Myocyte (in vitro differentiated cells): ENCODE measurements around the gene PHOSPHO1. TPM values are rescaled to one million over a fixed set of nuclear protein-coding genes. Genes with fewer than 3 reads are reported as not detected.

Experiments
- DNase-seq: peaks from one replicate; pipeline ENCODE4 v3.0.0-alpha.2; 2012; ENCODE audit warnings: low read depth
- total RNA-seq: library from RNA; depleted of rRNA; stranded (reverse); fragments of >200 nt; gene quantifications from 2 replicates; pipeline ENCODE4 v1.2.3, GENCODE V29; 2014

The PHOSPHO1 gene
- total RNA-seq, 1 donor from 2014 or later = 22.4 TPM

DNA sequence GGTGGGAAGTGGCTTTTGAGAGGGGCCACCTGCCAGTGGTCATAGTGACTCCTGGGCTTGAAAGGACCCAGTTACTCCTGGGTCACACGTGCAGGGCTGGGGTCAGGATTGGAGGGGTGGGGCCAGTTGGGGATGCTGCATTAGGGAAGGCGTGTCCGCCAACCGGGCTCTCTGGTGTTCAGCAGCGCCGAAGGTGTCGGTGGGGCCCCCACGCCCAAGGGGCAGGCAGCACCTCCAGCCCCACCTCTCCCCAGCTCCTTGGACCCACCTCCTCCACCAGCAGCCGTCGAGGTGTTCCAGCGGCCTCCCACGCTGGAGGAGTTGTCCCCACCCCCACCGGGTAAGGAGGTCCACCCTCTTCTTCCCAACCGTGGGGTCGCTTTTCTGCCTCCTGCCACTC, 10.6 kb downstream of the PHOSPHO1 start:
- no peak for DNase-seq

DNA sequence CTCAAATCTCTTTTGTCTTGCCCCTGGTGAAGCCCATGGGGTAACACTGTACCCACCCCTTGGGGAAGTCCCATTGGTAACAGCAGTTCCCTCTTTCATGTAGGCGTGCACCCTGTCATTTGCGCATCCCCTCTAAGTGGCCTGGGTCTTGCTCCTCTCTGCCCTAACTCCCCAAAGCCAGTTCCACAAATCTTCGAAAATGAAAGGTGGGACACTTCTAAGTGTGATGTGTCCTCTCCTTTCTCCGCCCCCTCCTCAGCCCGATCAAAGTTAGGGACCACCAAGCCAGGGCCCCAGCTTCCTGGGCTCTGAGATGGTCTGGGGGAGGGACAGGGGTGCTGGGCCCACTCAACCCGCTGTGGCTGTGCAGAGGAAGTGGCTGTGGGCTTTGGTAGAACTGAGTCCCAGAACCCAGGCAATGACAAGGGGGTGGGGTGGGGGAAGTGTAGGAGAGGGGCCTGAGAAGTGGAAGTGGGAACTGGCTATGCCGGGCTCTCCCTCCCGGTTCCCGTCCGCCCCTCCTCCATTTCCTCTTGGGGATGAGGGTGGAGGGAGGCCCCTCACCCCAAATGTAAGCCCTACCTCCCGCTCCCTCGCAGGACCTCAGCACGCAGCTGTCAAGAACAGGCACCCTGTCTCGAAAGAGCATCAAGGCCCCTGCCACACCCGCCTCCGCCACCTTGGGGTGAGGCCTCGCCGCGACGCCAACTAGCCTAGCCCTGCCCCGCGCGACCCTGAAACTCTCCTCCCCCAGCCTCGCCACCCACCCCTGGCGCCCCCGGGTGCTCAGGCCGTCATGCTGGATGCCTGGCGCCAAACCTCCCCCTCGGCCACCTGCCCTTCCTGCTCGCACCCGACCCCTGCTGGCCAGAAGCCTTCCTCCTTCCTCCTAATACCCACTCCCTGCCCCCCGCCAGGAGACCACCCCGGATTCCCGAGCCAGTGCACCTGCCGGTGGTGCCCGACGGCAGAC, 11.4 kb downstream of the PHOSPHO1 start:
- DNase-seq = no peak

DNA sequence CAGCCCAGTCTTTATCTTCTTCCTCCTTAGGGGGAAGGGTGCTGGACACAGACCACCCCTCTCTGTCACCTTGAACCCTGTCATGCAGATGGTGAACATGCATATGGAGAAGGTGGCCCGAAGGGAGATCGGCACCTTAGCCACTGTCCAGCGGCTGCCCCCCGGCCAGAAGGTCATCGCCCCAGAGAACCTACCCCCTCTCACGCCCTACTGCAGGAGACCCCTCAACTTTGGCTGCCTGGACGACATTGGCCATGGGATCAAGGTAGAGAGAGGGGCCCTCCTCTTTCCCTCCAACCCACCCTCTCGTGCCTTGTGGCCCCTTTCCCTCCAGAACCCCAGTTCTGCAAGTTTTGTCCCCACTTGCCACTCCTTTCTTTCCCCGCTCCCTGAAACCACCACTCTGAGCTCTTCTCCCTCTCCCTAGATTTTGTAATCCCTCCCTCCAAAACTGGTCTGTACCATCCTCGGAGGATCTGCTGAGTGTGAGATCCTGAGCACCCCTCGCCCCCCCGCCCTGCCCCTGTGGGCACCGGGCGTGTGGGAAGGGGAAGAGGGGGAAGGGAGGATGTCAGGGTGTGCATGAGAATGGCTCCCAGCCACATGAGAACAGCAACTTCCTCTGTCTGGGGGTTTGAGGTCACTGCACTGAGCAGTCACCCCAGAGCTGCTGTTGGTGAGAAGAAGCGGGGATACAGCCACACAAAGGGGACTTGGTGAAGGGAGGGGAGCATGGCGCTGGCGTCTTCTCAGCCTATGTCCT, 12.8 kb downstream of the PHOSPHO1 start:
- no peak for DNase-seq

DNA sequence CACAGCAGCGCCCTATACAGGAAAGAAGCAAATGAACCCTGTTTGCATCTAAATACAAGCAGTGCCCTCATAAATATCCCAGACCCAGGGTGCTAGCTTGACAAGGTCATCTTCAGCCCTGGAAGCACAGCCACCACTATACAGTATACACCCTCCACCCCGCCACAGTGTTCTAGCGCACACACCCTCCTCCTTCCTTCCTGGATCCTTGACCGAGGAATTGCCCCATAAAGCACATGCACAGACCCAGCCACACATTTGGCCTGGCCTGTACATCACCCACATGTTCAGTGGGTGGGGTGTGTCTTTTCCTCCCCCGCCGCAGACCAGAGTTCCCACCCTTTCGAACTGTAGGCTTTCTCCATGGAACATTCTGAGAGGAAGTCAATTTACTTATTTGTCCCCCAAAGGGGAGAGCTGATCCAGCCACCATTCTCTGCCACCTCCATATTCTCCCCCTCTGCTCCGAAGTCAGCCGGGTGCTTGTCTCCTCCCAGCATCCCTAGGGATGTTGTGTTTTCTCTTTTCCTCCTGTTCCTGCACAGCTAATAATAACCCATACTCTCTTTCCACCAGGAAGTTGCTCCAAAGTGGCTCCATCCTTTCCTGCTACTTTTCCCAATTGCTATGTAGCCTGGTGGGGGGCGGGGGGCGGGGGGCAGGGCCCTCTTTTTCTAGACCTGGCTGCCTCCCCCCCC, 13.5 kb downstream of the PHOSPHO1 start:
- DNase-seq = no peak

DNA sequence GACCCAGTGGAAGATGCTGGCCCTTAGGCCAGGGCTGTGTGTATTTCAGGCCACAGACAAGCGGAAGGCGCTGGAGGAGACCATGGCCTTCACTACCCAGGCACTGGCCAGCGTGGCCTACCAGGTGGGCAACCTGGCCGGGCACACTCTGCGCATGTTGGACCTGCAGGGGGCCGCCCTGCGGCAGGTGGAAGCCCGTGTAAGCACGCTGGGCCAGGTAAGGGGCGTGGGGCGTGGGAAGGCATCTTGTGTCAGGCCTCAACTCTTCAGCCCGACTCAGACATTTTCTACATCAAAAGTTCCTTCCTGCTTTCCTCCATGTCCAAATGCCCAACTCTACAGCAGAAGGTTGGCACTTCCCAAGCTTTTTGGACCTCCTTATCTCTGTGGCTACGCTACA, 14.1 kb downstream of the PHOSPHO1 start:
- DNase-seq = no peak

DNA sequence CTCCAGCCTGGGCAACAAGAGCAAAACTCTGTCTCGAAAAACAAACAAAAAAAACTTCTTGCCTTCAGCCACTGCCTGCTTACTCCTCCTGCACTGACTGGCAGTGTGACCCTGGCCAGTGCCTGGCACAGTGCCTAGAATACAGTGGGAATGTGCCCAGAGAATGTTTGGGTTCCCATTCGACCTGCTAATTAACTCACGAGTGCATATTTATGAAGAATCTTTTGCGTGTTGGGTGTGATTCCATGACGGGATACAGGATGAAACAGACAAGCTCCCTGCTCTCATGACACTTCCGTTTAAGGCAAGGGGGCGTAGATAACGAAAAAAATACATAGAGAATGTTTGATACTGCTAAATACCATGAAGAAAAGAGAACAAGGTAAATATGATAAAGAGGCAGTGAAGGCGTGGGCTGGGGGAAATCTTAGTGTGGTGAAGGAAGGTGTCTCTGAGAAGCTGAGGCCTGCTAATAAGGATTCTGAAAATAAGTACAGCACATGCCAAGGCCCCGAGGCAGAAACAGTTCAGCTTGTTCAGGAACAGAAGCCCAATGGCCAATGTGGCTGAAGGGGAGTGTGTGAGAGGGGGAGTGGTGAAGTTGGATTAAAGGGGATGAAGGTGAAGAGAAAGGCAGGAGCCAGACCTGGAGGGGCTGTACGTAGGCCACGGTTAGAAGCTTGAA, 15.8 kb downstream of the PHOSPHO1 start:
- DNase-seq = no peak

DNA sequence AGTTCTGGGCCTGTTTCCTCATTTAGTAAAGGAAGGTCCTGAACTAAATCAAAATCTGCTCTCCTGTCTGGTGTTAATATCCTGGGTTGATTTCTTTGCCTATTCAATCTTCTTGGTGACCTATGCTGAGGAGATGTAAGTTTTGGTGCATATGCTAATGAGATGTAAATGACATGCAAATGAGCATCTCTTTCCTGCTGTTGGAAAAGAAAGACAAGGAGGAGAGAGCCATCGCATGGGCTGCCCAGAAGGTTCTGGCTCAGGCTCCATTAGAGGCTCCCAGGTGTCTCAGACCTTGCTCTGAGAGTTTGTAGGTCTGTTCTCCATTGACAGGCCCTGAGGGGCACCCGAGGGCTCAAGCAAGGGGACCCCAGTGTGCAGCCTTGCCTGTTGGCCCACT, 16.7 kb downstream of the PHOSPHO1 start:
- no peak for DNase-seq

DNA sequence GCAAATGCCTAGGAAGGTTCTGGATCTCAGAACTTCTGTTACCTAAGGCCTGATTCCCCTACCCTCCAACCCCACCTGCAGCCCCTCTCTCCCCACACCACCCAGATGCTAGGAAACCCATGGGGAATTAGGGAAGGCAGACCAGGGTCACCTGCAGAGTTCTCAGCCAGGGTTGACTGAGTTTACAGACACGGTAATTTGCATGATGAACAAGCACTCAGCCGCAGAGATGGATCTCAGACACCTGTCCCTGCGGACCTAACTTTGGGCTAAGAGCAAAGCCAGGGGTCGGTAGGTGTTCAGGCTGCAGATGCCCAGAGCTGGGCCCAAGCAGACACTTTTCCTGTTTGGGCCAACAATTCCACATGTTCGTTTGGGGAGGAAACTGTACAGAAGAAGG, 17.2 kb downstream of the PHOSPHO1 start:
- no peak for DNase-seq

DNA sequence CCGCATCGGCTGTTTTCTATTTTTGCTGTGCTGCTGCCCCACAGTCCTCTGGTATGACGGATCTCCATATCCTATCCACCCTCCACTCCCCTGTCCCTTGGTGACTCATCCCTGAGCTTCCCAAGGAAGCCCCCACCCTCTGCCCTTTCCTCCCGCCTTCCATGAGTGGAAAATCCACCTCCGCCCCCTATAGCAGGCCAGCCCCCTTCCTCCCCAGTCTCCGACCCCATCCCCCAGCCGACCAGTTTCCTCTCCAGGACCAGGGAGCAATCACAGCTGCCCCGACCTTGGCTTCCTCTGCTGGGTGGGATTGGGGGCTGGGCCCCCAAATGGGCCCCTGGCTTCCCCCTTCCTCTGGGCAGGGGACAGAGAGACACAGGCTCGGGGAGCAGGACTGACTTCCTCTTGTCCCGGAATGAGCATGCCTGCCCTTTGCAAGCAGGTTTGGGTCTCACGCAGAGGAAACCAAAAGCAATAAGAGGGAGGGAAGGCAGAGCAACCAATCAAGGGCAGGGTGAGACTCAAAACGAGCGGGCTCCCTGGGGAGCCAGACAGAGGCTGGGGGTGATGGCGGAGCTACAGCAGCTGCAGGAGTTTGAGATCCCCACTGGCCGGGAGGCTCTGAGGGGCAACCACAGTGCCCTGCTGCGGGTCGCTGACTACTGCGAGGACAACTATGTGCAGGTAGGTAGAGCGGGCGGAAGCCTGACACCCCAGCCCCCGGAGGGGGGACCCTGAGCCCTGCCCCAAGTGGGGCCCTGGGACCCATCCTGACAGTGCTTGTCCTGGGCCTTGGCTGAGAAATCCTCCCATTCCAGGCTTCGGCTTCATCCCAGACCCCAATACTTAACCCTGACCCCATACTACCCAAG, 20.2 kb downstream of the PHOSPHO1 start, which contains the start of the genes ABI3 and GNGT2:
Gene ABI3, plus strand, starts transcription at position 550 of the 872 bp plus-strand sequence. Its CDS starts 18 bp downstream, at position 568.
Gene GNGT2, minus strand, starts transcription at position 417 of the 872 bp plus-strand sequence. CDS start 3,152 bp downstream, outside the sequence.
- peak; percentile 38 for DNase-seq

DNA sequence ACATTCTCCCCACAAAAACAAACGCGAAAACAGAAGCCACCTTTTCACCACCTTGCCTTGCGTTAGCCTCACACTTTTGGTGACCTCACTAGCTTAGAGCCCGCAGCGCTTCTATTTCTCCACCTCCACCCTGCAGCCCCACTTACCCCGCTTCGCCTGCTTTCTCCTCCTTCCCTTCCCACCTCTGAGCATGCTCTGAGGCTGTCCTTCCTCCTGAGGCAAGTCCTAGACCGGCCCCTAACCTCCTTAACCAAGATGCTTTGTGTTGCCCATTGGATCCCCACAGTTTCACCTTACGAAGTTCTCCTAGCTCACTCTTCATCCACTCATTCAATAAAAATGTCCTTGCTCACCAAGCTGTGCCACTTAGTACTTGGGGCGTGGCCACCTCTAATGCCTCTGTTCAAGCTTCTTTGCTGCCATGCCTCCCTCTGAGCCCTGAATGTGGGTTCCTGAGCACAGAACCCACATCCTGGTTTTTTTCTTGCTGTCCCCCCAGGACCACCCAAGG, 21.5 kb downstream of the PHOSPHO1 start:
- DNase-seq = no peak

DNA sequence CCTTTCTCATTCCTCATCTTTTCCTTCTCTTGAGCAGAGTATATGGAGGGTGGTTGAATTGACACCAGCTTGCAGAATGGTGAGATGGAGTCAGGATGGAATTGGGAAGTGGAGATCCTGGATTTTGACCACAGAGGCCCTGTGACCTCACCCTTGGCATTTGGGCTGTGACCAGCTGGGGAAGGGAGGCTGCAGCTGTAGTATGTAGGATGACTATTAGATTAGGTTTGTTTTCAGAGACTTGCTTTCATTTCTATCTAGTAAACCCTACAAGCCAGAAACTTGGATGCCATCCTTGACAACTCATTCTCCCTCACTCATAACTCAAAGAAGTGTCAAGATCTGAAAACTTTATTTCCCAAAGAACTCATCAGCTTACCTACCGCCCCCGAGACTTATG, 26.1 kb downstream of the PHOSPHO1 start:
- DNase-seq = peak; percentile 37

DNA sequence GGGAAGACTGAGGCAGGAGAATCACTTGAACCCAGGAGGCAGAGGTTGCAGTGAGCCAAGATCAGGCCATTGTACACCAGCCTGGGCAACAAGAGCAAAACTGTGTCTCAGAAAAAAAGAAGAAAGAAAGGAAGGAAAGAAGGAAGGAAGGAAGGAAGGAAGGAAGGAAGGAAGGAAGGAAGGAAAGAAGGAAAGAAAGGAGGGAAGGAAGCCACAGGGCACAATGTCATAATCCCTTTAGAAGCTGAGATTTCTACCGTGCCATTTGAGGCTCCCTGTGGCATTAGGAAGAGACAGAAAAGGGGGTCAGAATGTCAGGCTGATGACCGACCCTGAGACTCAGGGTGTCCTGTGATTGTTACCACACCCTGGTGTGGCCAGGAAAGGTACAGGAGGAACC, 26.8 kb downstream of the PHOSPHO1 start:
- DNase-seq = no peak

DNA sequence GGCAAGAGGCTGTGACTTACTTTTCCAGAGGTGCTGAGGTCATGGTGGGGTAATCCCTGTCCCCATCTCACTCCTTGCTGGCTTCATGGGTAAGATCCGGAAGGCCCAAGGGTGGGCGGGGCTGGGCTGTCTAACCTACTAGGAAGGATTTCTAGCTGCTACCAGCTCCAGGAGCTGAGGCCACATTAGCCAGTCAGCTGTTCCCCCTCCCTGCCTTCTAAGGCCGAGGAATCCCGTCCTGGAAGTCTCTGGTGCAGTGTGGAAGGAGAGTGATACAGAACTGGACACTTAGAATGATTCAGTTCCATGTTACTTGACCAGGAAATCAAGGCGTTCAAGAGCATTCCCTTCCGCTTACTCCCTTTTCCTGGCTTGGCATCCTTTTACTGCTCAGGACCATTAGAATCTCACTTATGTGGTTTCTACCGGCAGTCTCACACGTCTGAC, 29.1 kb downstream of the PHOSPHO1 start:
- DNase-seq = peak; percentile 18

DNA sequence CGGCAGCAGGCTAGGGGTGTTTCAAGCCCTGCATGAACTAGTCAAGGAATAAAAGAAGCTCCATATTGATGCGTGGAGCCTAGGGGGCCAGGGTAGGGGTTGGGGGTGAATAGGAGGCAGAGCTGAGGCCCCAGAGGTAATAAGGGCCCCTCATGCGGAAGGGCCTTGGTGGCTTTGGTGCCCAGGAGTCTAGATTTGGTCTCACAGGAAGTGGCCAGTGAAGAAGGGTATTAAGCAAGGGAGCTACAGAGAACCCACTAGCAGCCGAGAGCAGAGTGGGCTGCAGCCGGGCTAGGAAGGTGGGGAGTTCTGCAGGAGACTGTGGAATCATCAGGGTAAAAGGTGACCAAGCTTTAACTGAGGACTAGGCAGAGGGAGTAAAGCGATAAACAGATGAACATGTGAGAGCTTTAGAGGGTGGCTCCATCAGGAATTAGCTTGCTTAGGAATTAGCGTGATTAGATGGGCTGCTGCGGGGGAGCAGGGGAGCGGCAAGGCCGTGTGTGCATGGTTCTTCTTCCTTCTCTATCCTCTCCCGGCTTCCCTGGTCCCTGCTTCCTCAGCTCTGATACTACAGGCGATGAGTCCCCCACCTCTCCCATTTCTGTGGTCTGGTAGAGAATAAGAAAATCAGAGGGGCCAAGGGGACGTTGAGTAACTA, 30.0 kb downstream of the PHOSPHO1 start:
- DNase-seq = no peak

DNA sequence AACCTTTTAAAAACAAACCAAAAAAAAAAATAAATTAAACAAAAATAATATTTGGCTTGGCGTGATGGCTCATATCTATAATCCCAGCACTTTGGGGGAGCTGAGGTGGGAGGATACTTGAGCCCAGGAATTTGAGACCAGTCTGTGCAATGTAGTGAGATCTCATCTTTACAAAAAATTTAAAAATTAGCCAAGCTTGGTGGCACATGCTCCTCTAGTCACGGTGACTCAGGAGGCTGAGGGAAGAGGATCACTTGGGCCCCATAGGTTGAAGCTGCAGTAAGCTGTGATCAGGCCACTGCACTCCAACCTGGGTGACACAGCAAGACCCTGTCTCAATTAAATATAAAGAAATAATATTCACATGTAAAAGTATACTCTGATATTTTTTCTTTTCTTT, 32.4 kb downstream of the PHOSPHO1 start:
- no peak for DNase-seq

DNA sequence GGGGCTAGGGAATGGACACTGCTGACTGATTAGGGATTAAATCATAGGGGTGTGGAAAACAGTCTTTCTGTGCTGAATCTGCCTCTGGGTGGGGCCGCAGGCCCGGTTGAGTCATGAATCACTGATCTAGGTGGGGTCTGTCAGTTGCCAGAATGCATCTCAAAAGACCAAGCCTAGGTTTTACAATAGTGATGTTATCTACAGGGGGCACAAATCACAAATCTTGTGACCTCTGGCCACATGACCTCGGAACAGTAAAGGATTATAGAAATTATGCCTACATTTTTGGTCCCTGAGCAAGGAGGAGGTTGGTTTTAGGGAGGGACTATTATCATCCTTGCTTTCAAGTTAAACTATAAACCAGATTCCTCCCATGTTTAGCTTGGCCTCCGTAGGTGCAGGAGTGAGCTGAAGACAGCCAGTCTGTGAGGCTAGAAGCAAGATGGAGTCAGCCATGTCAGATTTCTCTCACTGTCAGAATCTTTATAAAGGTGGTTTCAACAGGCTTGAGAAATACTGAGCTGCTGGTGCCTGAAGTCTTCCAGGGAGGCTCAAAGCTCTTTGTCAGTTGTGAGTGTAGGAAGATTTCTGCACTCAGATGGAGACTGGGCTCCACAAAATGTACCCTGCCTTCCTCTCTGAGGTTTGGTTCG, 33.1 kb downstream of the PHOSPHO1 start:
- no peak for DNase-seq

DNA sequence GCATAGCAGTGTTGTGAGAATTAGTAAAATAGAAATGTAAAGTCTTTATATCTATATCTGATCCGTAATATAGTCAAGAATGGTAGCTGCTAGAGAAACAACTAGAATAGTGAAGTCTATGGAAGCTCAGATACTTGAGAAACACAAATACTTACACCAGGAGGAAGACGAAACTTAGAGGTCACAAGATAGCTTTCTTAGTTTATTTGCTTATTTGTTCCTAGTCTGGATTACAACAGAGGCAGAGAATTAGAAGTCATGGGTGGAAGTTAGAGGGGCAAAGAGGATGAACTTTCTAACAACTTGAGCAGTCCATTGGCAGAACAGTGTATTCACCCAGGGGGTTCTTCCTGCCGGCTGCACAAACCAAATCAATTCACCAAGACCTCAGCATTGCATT, 34.1 kb downstream of the PHOSPHO1 start:
- no peak for DNase-seq

DNA sequence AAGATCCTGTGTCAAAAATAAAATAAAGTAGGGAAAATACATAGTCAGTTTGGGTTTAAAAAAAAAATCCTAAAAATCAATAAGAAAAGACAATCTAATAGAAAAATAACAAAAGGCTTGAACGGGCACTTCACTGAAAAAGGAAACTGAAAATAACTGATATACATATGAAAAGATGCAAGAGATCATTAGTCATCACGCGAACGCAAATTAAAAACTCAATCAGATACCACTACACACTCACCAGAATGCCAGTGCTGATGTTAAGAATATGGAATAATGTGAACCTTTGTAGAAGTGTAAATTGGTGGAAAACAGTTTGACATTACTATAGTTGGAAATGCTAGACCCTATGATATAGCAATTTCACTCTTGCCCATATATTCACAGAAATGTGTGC, 34.8 kb downstream of the PHOSPHO1 start:
- DNase-seq = no peak

DNA sequence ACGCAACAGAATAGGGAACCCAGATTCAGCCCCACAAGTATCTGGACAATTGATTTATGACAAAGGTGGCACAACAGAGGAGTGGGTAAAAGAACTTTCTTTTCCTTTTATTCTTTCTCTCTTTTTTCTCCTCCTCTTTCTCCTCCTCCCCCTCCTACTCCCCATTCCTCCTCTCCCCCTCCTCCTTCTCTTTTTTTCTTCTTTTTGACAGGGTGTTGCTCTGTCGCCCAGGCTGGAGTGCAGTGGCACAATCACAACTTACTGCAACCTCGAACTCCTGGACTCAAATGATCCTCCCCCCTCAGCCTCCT, 36.3 kb downstream of the PHOSPHO1 start:
- no peak for DNase-seq
